ENCODE data around the gene MRPL24.
"Not testable (repeated sequence)": the region's sequence is repeated elsewhere in the genome, so short reads cannot be mapped to it uniquely, and the experiment has no call there.

The MRPL24 gene

DNA sequence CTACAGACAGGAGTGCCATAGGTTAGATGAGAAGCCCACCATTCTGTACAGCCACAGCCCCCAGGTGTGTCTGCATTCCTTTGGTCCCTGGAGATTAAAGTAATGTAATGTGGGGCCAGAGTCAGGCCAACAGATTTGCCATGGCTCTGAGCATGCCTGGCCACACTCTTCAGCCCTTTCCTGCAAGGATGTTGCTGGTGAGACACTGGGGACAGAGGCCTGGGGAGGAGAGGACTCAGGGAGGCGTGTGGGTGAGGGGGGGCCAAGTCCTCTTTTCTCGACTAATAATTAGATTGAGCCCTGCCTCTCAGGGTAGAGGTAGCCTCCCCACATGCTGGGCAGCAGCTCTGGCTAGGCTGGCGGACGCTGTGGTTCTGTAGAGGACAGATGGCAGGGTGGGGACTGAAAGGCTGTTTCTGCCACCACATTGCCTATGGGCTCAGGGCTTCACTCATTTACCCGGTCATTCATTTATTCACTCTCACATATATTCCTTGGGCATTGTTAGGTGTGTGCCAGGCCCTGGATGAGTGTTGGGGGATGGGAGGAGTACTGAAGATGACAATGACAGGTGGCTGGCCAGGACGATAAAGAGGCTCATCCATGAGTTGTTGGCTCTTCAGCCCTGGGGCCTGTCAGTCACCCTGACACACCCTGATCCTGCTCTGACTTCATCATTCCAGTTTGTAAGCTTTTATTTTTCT is 19.4 kb upstream of the MRPL24 start:
- DNase-seq (ENCODE audit: low read depth in 2 of 2), result no peak

DNA sequence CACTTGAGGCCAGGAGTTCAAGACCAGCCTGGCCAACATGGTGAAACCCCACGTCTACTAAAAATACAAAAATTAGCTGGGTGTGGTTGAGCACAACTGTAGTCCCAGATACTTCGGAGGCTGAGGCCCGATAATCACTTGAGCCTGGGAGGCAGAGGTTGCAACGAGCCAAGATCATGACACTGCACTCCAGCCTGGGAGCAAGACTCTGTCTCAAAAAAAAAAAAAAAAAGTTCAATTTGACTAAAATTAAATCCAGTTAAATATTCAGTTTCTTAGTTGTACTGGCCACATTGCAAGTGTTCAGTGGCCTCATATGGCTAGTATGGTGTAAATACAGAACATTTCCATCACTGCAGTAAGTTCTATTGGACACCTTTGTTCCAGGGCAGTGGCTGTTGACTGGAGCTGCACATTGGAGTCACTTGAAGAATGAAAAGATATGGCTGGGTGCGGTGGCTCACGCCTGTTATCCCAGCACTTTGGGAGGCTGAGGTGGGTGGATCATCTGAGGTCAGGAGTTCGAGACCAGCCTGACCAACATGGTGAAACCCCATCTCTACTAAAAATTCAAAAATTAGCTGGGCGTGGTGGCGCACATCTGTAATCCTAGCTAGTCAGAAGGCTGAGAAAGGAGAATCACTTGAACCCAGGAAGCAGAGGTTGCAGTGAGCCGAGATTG is 16.8 kb upstream of the MRPL24 start:
- not testable (repeated sequence) for DNase-seq (ENCODE audit: low read depth in 2 of 2)

DNA sequence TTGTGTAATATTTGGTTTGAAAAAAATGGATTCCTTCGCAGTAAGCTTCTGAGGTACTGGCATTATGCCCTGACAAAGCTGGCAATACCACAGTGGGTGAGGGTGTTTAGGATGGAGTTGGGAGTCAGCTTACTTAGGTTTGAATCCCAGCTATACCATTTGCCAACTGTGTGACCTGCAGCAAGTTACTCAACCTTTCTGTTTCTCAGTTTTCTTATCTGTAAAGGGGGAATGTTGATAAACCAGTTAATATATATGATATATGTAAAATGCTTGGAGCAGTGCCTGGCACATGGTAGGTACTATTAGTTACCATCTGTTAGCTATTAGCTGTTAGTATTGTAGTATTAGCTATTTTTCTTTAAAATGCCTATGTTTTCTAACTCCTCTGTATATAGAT is 15.5 kb upstream of the MRPL24 start:
- no peak for DNase-seq (ENCODE audit: low read depth in 2 of 2)

DNA sequence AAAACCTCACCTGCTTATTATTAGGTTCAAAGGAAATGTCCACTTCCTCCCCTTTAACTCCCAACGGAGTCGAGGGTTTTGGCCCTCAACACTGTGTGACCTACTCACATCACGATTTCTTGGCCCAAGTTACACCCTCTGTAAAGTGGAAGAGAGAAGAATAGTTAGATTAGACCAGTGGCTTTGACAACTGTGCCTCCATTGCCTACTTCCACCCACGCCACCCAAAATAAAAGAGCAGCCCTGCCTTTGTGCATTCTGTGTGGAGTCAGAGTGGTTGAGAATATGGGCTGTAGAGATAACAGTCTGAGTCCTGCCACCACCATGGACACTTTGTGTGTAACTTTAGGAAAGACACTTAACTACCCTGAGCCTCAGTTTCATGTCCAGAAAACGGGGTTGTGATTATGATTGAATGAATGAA is 14.7 kb upstream of the MRPL24 start:
- no peak for DNase-seq (ENCODE audit: low read depth in 2 of 2)

DNA sequence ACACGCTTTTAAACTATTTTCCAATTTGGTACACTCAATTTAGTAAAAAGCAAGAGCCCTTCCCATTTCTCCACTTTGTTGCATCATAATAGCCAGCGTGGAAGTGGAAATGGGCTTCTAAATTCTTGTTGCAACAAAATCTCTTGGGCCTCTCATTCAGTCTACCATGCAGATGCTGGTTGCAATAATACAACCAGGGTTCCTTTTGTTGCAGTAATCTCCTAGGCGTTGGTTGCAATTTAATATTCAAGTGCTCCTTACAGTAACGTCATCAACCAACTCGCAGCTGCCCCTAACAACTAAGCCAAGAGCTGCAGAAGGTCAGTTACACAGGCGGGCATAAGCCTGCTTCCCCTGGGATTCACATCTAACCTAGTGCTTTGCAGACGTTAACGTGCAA is 13.3 kb upstream of the MRPL24 start:
- DNase-seq (ENCODE audit: low read depth in 2 of 2), result no peak

DNA sequence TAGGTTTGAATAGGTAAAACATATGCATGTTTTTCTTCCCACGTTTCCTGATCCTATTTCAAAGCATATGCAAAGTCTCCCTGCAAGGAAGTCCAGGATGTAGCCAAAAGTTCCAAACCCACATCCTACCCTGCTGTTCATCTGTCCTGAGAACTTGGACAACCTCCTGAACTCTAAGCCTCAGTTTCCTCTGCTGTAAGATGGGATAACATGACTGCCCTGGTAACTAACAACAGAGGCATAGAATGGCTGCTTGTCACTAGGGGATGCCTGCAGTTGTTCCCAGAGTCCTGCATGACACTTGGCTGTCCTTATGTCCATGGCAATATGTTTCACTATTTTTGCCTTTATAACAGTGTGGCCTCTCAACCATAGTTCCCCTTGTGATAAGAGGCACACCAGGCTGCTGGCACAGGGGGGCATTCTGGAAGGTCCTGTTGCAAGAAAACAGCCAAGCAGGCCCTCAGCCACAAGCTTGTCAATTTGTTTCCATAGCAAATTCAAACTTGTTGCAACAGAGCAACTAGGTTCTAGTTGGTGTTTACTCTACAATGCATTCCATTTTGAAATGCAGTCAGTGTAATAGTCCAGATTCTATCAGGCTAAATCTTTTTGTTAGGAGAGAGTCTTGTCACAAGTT is 12.1 kb upstream of the MRPL24 start:
- DNase-seq (ENCODE audit: low read depth in 2 of 2), result no peak

DNA sequence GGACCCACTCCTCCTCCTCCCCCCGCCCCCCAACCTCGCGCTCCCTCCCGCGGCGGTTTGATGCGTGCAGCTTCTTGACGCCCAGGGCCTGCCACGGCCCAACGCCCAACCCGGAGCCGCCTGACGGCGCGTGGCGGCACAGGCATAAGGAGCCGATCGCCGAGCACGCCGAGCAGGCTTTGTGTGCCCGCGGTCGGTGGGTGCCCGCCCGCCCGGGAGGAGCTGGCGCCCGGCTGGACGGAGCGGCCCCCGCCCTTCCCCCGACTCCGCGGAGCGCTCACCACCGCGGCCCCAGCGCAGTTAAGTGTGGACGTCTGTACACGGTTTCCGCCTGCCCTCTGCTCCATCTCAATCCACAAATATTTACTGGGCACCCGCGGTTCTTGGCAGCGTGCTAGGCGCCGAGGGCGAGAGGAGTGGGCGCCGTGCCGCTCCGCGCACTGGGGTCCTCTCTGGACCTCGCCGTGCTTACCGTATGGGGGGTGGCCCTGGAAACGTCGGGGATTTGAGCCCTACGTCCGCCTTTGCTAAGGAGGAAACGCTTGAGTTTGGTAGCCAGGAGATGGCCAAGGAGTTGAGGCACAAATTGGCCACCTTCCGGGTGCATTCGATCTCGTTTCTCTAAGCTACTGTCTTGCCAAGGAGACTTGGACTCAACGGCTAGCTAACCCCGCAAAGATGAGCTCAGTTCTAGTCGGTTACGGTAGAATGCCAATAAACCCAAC is 11.0 kb upstream of the MRPL24 start:
- peak; percentile 96 for DNase-seq (ENCODE audit: low read depth in 2 of 2)

DNA sequence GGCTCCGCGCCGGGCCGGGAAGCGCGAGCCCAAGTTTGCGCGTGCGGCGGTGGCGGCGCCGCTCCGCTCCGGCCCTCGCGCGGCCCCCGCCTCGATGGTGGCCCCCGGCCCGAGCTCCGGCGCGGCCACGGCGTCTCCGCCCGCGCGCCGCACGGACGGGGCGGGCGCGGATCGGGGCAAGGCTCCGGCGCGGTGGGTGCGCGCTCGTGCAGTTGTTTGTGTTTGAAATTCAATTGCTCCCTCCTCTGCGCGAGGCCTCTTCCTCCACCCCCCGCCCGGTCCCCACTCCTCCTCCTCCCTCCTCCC is 10.5 kb upstream of the MRPL24 start, which contains the start of gene HDGF:
Gene HDGF (minus strand): TSS at position 225 of the 306 bp plus-strand sequence. CDS start 246 bp downstream, outside the sequence.
- DNase-seq (ENCODE audit: low read depth in 2 of 2), result no peak

DNA sequence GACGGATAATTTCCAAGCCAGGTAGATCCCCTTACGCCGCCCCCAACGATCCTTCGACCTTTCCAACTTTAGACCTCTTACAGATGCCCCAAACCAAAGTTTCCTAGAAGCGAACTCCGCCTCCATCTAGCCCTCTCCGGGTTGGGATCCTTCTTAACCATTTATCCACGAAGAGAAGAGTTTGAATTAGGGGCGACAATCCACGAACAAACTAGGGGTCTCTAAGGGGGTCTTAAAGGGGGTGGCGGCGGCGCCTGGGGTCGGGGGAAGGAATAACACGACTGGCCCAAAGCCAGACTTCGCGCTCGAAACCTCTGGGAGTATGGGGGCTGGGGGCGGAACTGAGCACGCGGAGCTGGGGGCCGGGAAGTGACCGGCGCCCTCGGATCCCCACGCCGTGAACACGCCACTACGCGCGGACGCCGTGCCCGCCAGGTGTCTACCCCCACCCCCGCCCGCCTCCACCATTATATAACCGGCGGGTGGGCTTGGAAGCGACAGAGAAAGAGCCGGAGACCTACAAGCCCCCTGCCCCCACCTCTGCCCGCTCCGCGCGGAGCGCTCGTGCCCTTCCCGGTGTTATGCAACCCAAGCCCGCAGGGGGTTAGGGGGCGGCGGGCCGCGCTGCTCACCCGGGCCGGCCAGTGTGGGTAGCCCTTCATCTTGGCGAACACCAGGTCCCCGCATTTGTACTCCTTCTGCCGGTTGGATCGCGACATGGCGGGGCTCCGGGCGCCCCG is 10.0 kb upstream of the MRPL24 start:
- no peak for DNase-seq (ENCODE audit: low read depth in 2 of 2)

DNA sequence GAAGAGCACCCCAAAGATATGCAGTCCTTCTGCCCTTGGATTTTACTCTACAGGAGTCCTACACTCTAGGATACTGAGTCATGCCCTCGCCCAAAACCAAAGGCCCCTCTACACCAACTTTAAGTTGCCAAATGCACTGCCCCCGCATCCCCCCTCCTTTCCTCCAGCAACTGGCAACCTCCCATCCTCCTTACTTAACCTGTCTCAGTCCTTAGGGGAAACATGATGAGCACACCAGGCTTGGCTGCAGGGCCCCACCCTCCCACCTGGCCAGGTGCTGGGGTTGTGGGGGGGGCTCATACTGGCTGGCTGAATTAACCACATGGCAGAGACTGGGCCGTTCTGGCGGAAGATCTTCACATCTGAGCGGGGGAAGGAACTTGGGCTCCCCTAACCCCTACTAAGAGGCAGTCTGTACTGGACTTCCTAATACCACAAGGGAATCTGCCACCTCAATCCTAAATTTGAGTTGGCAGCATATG is 9.3 kb upstream of the MRPL24 start:
- no peak for DNase-seq (ENCODE audit: low read depth in 2 of 2)

DNA sequence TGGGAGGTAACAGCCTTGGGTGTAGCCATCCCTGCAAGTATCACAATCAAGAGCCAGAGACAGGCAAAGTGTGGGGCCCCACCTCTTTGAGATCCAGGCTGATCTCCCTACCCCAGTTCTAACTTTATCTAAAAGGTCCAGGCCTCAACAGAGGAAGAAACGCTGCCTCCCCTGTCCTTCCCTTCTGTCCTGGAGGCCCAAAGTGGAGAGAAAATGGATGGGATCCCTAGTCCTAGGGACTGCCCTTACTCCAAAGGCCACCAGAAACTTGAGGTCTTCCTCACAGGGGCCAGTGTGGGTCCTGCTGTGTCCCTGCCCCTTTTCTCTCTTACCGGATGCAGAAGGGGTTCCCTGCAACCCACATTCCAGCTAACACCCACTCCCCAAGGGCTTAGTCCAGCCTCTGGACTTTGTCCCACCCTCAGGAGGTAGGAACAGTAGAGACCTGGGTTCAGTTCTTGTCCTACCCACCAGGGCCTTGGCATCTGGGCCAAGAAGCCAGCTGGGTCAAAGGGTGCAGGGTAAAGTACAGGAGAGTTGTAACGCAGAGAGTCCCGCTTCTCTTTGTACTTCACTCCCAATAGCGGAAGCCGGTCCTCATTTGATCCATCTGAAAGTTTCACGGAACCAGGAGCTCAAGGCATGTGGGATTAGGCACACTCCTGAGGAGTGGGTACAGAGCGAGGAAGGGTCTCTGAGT is 8.7 kb upstream of the MRPL24 start:
- DNase-seq (ENCODE audit: low read depth in 2 of 2), result no peak

DNA sequence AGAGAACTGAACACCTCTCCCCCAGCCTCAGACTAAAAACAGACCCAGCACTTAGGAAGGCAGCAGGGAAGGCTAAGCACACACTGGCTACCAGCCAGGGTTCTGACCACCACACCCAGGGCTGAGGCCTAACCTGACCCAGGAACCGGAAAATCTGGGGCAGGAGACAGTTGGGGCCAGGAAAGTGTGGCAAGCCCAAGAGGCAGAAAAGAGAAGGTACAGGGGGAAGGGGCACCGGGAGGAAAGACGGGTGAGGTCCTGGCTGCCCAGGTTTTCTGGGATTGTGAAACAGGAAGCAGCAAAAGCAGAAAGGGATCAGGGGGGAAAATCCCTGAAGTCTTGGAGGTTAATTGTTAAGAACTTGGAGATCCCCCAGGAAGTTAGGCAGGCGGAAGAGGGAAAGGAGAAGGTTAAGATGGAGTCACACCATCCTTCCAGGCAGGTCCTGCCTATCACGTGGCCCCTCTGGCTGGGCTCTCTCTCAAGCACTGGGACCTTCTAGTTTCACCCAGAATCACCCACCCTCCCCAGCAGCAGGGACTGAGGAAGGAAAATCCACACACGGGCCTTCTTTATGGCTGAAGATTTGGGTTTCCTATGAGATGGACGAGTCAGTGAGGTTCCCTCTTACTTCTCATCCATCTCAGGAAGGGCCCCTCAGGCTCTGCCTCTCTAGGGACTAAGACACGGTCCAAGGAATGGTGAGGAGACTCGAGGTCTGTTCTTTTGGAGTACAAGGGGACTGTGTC is 8.0 kb upstream of the MRPL24 start:
- DNase-seq (ENCODE audit: low read depth in 2 of 2), result no peak

DNA sequence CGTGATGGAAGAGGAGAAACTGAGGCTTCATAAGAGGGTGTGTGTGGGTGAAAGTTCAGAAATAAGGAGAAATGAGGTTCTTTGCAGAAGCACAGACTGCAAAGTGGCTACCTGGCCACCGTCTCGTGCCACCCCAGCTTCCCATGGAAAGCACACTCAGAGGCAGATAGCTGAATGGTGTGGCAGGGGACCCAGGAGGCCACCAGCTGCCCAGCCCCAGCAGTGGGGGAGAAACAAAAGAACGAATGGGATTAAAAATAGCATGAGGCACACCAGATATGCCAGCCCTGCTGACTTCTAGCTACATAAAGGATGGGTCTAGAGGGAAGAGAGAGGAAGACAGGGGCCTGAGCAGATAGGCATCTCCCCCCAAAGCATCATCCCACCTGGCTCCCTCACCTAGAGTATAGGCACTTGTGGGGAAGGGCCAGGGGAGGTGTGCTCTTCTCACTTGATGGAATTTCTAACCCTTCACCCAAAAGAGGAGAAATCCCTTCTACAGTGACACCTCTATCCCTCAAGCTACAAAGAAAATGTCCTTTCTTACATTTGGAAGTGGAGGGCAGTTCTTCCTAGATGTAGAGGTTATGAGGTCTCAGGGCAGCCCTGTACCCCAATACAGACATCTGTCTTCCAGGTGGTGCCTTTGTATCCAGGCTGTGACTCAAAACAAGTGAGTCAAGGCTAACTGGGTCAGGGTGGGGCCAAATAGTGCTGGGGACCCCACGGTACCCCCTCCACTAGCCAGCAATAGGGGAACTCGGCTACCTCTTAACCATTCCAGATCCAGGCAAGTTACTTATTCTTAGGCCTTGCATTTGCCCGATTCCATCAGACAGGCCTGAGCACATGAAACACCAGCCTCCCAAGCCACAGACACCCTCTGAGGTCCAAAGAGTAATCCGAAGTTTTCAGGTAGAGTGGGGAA is 7.1 kb upstream of the MRPL24 start:
- DNase-seq (ENCODE audit: low read depth in 2 of 2), result no peak

DNA sequence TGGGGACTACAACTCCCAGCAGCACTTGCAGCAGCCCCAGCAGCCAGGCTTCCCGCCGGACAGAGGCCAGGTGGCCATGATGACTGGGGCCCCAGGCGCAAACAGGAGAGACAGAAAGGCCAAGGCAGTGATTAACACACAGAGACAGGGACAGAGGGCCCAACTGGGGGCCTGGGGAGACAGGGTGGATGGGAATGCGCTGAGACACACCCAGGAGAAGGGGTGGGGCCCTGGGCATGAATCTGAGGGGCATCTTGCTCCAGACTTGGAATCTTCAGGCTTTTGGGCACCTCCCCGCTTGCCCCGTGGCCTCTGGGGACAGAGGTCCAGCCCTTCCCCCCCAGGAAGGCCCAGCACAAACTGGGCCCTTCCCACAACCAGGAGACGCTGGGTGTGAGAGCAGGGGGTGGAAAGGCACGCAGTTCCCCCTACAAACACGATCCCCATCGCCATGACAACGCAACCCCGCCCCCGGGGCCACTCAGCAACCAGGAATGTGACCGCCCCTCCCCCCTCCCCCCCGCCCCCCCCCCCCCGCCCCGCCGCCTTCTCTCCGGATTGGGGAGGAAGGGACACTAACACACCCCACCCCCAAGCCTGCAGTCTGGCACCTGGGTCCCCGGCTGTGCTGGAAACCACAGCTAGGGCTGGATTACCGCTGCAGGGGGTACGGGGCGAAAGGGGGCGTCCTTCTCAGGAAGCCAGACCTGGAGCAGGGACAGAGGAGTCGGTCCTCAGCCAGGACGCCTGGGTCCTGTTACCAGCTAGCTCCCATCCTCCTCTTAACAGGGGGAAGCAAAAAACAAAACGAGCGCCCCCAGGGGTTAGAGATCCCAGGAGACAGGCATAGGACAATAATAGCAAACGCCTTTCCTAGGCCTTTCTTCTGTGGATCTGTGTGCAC is 6.1 kb upstream of the MRPL24 start:
- DNase-seq (ENCODE audit: low read depth in 2 of 2), result peak in 1 of 2 donors; percentile 42

DNA sequence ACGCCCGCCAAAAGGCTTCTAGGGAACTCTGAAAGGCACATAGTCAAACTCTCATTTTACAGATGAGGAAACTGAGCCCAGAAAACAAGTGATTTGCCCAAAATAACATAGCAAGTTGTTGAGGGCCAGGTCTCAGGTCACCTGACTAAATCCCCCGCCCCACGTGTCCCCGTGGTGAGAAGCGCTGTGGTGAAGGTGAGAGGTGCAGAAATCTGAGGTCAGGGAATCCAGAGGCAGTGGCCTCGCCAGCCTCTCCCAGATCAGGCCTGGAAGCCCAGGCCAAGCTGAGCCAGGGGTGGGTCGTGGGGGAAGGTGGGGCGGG is 5.5 kb upstream of the MRPL24 start:
- DNase-seq (ENCODE audit: low read depth in 2 of 2), result no peak

DNA sequence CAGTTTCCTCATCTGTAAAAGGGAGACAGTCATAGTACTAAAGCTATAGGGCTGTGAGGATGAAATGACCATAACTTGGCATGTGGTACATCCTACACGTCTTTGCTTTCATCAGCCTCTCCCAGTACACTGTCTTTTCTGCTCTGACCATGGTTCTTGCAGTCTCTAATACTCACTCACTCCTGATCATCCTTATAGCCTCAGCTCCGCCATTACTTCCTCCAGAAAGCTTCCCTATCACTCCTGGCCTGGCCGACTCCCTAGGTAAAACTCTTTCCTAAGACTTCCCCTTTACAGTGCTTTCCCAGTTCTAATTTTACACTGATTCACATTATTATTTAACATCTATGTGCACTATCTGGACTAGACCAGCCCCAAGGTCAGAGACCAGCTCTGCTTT is 5.0 kb upstream of the MRPL24 start:
- no peak for DNase-seq (ENCODE audit: low read depth in 2 of 2)

DNA sequence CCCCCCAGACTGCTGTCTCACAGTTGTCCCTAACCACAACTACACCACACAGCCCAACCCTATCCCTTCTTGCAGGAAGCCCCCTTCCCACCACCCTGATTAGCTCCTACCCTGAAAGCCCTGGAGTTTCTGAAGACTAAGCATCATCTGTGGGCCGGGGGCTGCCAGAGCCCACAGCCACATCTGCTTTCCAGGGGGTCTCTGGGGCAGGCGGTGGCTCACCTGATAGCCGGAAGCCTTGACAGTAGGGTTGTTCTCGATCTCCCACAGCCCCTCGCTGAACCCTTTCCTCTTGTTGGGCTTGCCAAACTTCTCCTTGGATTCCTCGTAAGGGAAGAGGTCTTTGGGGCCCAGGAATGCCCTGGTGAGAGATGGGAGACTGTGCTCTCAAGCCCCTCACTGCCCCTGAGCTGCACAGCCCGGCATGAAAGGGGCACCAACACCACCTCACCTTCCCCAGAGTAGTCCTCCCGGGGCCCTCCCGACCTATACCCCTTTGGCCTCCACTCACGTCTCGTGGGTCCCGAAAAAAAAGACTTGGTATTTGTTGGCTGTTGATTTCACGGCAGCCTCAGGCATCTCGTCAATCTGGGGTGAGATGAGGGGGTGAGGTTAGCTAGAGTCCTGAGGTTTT is 4.0 kb upstream of the MRPL24 start:
- no peak for DNase-seq (ENCODE audit: low read depth in 2 of 2)

DNA sequence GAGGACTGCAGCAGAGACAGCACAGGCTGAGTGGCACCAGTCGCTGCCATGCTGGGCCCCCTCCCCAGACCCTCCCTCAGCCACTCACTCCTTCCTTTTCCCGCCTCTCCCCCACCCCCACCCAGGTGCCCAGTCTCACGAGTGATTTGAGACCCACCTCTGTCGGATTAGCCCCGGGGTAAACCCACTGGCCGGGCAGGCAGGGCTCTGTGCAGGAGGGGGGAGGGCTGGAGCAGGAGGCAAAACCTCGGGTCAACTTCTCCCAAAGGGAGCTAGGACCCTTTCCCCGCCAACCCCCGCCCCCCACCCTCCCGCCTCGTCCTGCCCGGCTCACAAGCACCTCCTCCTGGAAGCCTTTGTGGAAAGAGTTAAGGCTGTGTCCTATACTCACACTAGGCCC is 3.5 kb upstream of the MRPL24 start:
- DNase-seq (ENCODE audit: low read depth in 2 of 2), result no peak

All from stimulated activated CD8-positive, alpha-beta memory T cell treated with anti-CD3 and anti-CD28 coated beads, Interleukin-15, amount 100 ng/mL, for 4 hours (primary cell).